ENCODE data around the gene CRMP1. TPM values are rescaled to one million over a fixed set of nuclear protein-coding genes. Genes with fewer than 3 reads are reported as not detected.

The CRMP1 gene
- total RNA-seq, 1 donor: under 0.01 TPM

GRCh38 chr4:5852523-5853202, 40.2 kb downstream of the CRMP1 start:
- H4K20me1 ChIP-seq (ENCODE audit: insufficient read depth, low read length): no peaks in the 10 kb centered on the region
- H3K4me2 ChIP-seq (ENCODE audit: insufficient read depth, low read length): no peak overlapping the region
- H3K4me1 ChIP-seq (ENCODE audit: insufficient read depth, low read length): no peaks in the 10 kb centered on the region
- no peak for TF ChIP-seq CTCF (IDR thresholded peaks at IDR 0.05; ENCODE audit: extremely low read depth, low read depth, low read length)
- H3K27ac ChIP-seq (ENCODE audit: low read depth, low read length): no peak overlapping the region
- H3K9me3 ChIP-seq (ENCODE audit: low read depth, low read length): no peaks in the 10 kb centered on the region
- no peaks in the 10 kb centered on the region for H3K79me2 ChIP-seq (ENCODE audit: insufficient read depth, low read length)
- H3K36me3 ChIP-seq (ENCODE audit: insufficient read depth, low read length): no peaks in the 10 kb centered on the region
- H2AFZ ChIP-seq (ENCODE audit: low read length): no peak overlapping the region
- H3K4me3 ChIP-seq (ENCODE audit: insufficient read depth, low read length): no peak overlapping the region
- no peak for DNase-seq (ENCODE audit: insufficient read length, low spot score, missing footprints)
- H3K27me3 ChIP-seq (ENCODE audit: insufficient read depth, low read length): no peaks in the 10 kb centered on the region

GRCh38 chr4:5851637-5852301, 41.1 kb downstream of the CRMP1 start:
- TF ChIP-seq CTCF (IDR thresholded peaks at IDR 0.05; ENCODE audit: extremely low read depth, low read depth, low read length): no peak
- Histone ChIP-seq H3K4me2 (ENCODE audit: insufficient read depth, low read length) (no peak overlapping the region), H3K27ac (ENCODE audit: low read depth, low read length) (no peak overlapping the region), H3K79me2 (ENCODE audit: insufficient read depth, low read length) (no peaks in the 10 kb centered on the region), H4K20me1 (ENCODE audit: insufficient read depth, low read length) (no peaks in the 10 kb centered on the region), H3K36me3 (ENCODE audit: insufficient read depth, low read length) (no peaks in the 10 kb centered on the region), H3K4me1 (ENCODE audit: insufficient read depth, low read length) (no peaks in the 10 kb centered on the region), H3K27me3 (ENCODE audit: insufficient read depth, low read length) (peaks cover 5% of the 10 kb centered on the region), H3K4me3 (ENCODE audit: insufficient read depth, low read length) (no peak overlapping the region), H2AFZ (ENCODE audit: low read length) (no peak overlapping the region), H3K9me3 (ENCODE audit: low read depth, low read length) (no peaks in the 10 kb centered on the region)
- no peak for DNase-seq (ENCODE audit: insufficient read length, low spot score, missing footprints)

DNA sequence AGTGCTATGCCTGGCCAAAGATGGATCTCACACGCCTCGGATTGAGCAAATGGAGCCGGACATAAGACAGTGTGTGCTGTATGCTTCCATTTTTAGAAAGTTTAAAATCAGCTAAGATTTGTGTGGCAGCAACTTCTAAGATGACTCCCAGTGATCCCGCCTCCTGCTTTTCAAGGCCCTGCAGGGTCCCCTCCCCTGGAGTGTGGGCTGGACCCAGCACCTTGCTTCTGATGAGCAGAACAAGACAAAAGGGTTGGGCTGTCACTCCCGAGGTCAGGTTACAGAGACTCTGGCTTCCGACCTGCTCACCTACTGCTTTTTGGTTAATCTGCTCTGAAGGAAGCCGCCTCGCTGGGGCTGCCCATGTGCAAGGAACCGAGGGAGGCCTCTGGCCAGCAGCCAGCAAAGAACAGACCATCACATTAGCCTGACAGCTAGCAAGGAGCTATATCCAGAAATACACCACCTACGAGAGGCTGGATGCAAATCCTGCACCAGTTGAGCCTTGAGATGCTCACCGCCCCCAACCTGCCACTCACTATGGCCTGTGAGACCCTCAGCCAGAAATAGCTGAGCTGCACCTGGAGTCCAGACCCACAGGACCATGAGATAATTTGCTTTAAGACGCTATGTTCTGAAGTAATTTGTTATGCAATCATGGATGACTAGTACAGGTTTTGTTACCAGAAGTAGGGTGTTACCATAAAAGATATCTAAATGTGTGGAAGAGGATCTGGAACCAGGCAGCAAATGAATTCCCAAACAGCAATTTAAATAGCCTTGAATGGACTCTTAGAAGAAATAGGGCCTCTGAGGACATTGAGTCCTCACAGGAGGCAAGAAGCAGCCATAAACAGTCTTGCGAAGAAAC, 47.6 kb downstream of the CRMP1 start:
- H4K20me1 ChIP-seq (ENCODE audit: insufficient read depth, low read length): no peaks in the 10 kb centered on the region
- H2AFZ ChIP-seq (ENCODE audit: low read length): no peak overlapping the region
- no peaks in the 10 kb centered on the region for H3K9me3 ChIP-seq (ENCODE audit: low read depth, low read length)
- no peaks in the 10 kb centered on the region for H3K79me2 ChIP-seq (ENCODE audit: insufficient read depth, low read length)
- TF ChIP-seq CTCF (IDR thresholded peaks at IDR 0.05; ENCODE audit: extremely low read depth, low read depth, low read length): no peak
- H3K36me3 ChIP-seq (ENCODE audit: insufficient read depth, low read length): no peaks in the 10 kb centered on the region
- no peak overlapping the region for H3K27ac ChIP-seq (ENCODE audit: low read depth, low read length)
- H3K4me3 ChIP-seq (ENCODE audit: insufficient read depth, low read length): no peak overlapping the region
- no peaks in the 10 kb centered on the region for H3K4me1 ChIP-seq (ENCODE audit: insufficient read depth, low read length)
- H3K27me3 ChIP-seq (ENCODE audit: insufficient read depth, low read length): peaks cover 12% of the 10 kb centered on the region
- DNase-seq (ENCODE audit: insufficient read length, low spot score, missing footprints): no peak
- H3K4me2 ChIP-seq (ENCODE audit: insufficient read depth, low read length): no peak overlapping the region
